GM18511 (cell line): ENCODE results near the gene C6orf62.
"Not testable (repeated sequence)": the region's sequence is repeated elsewhere in the genome, so short reads cannot be mapped to it uniquely, and the experiment has no call there.

Source experiments
- ATAC-seq: cut with Tn5 transposase; IDR thresholded peaks from one replicate; pipeline ENCODE4 v1.9.1; 2021; ENCODE audit warnings: mild to moderate bottlenecking, moderate library complexity; ENCODE audit not compliant: unreplicated experiment

Gene C6orf62

DNA sequence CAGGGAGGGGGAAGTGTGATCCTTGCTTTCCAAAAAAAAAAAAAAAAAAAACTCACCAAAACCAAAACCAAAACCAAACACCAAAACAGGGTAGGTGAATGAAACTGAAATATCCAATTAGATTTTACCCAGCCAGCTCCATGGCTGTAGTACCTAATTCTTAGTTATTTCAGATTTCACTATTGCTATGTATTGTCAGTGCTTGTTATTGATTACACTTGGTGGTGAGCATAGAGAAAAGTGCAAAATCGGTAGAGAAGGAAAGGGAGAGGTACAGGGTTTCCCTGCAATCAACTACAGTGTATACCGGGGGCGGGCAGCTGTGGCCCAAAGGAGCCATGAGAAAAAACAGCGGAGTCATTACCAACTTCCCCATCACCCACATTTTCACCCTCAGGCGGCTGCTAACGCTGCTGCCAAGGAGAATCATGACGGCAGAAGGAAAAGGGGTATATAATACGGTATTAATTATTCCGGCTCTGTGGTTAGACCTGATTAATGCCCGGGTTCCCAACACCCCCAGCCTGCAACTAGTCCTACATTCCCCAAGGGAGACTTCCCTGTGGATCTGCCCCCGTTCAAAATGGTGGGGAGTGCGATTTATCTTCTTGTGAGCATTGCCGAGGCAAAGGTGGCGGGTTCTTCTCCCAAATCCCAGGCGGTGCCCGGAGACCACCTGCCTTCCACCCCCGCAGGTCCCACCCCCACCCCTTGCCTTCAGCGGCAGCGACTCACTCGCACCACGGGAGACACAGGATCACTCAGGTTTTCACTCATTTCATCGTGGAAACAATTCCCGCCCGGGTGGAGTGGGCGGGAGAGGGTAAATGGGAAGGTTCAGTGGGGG is at the start of gene C6orf62:
TSS of gene C6orf62 (minus strand) at position 30 of the 847 bp plus-strand sequence. CDS start 486 bp downstream, outside the sequence.
- ATAC-seq, result peak; percentile 21

DNA sequence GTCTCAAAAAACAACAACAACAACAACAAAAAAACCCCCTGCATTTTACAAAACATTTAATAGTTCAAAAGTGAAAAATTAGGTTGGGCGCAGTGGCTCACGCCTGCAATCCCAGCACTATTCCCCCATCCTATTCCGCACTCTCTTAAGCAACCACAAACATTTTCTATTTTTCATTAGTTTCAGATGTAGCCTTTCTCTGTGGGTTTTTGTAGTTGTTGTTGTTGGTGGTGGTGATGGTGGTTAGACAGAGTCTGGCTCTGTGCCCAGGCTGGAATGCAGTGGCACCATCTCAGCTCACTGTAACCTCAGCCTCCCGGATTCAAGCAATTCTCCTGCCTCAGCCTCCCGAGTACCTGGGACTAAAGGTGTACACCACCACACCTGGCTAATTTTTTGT is 49.4 kb upstream of the C6orf62 start:
- no peak for ATAC-seq

GRCh38 chr6:24766680-24767462 is 47.9 kb upstream of the C6orf62 start:
- ATAC-seq, result peak; percentile 80

- not testable (repeated sequence) for ATAC-seq
These were observed 47.0 kb upstream of the C6orf62 start for GRCh38 chr6:24765968-24766367.

DNA sequence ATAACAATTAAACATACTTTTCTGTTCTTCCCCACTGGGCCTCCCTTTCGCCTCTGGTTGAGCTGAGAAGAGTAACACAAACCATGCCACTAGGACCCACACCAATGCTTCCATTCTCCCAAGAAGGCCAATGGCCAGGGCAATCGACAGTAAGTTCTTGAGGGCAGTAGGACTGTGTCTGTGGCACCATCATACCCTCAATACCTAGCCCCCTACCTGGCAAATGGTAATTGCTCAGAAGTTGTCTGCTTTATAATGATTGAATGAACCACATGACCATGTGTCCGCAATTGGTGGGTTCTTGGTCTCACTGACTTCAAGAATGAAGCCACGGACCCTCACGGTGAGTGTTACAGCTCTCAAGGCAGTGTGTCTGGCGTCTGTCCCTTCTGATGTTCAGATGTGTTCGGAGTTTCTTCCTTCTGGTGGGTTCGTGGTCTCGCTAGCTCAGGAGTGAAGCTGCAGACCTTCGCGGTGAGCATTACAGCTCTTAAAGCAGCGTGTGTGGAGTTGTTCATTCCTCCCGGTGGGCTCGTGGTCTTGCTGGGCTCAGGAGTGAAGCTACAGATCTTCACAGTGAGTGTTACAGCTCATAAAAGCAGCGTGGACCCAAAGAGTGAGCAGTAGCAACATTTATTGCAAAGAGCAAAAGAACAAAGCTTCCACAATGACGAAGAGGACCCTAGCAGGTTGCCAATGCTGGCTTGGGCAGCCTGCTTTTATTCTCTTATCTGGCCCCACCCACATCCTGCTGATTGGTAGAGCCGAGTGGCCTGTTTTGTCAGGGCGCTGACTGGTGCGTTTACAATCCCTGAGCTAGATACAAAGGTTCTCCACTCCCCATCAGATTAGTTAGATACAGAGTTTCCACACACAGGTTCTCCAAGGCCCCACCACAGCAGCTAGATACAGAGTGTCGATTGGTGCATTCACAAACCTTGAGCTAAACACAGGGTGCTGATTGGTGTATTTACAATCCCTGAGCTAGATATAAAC is 46.2 kb upstream of the C6orf62 start:
- not testable (repeated sequence) for ATAC-seq

GRCh38 chr6:24763578-24763977 is 44.6 kb upstream of the C6orf62 start:
- ATAC-seq, result no peak

- ATAC-seq, result peak; percentile 45
These were observed 42.9 kb upstream of the C6orf62 start for GRCh38 chr6:24761851-24762250.

- peak; percentile 39 for ATAC-seq
These were observed 42.4 kb upstream of the C6orf62 start for GRCh38 chr6:24761193-24761835.

DNA sequence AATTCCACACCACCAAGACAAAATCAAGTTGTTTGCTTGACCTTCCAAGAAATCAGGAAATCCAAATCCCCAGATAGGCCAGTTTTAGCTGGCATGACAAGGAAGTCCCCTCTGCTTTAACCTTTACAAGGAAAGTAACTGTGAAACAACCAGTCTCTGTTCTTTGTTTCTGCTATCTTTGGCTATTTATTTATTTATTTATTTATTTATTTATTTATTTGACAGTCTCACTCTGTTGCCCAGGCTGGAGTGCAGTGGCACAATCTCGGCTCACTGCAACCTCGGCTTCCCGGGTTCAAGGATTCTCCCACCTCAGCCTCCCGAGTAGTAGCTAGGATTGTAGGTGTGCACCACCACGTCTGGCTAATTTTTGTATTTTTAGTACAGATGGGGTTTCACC is 41.3 kb upstream of the C6orf62 start:
- no peak for ATAC-seq

DNA sequence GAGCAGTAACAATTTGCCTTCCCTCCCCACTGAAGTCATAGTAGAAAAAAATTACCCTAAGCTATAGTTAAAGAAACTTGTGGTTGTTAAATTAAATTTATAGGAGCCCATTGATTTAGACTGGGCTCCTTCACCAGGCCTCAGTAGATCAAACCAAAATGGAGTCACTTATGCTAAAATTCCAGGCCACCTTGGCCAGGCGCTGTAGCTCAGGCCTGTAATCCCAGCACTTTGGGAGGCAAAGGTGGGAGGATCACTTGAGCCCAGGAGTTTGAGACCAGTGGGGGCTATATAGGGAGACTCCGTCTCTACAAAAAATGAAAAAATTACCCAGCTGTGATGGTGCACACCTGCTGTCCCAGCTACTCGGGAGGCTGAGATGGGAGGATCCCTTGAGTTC is 40.8 kb upstream of the C6orf62 start:
- no peak for ATAC-seq

DNA sequence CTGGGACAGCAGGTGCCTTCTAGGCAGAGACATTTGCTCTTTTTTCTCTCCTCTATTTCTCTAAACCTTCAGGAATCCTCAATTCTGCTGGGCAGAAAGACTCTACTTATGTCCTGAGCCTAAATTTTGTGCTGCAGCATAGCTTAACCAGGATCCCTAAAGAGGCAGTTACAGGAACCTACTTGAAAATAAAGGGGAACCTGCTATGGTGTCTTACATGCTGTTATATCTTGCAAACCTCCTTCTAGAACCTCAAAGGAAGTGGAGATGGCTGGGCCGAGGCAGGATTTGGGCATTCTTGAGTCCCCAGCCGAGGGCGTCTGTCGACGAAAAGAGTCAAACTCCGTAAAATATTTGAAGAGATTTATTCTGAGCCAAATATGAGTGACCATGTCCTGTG is 38.7 kb upstream of the C6orf62 start:
- ATAC-seq, result no peak

DNA sequence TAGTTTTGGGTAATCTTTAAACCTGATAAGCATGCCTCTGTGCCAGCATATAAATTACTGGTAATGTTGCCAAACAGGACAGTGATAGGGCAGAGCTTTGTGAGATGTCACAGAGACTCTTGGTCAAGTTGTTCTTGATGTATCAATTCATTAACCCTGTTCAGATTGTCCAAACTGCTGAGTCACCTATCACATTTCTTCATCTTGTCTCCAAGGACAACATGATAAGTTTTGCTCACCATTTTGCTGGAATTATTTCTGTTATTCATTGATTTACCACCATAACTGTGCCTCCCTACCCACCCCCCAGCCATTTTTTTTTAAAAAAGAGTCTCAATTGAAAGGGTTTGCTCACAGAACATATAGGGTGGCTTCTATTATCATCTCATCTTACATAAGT is 36.3 kb upstream of the C6orf62 start:
- ATAC-seq, result no peak

GRCh38 chr6:24754378-24754777 is 35.4 kb upstream of the C6orf62 start:
- ATAC-seq, result not testable (repeated sequence)

GRCh38 chr6:24753545-24753944 is 34.6 kb upstream of the C6orf62 start:
- no peak for ATAC-seq

DNA sequence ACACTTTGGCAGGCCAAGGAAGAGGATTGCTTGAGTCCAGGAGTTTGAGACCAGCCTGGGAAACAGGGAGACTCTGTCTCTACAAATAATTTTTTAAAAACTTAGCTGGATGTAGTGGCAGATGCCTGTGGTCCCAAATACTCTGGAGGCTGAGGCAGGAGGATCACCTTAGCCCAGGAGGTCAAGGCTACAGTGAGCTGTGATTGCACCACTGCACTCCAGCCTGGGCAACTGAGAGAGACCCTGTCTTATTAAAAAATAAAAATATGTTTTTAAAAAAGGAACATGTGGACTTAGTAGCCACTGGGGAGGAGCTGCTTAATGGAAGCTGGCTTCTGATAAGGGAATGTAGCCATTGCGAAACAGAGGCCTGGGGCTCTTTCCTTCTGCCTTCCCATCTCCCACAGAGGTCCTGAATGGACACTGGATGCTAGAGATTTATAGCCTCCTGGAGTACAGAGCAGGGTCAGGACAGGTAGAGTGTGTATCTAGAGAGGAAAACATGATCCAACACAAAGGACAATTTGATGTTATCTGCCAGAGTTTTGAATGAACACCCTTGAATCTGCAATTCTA is 34.1 kb upstream of the C6orf62 start:
- ATAC-seq, result no peak

DNA sequence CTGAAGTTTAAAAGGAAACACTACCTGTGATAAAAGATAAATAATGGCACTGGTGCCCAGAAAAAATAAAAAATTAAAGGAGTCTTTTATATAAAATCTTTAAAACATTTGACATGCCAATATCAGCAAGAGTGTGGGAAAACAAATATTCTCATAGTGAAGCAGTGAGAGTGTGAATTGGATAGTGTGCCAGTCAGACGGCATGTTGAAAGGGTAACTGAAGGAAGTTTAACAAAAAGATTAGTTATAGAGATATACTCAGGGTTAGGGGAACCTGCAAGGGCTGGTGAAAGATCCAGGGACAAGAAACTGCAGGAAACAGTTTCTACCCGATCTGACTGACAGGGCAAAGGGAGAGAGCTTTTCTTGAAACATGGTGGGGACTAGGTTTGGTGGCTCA is 33.5 kb upstream of the C6orf62 start:
- no peak for ATAC-seq

- not testable (repeated sequence) for ATAC-seq
These were observed 31.9 kb upstream of the C6orf62 start for GRCh38 chr6:24750878-24751277.

- no peak for ATAC-seq
These were observed 30.3 kb upstream of the C6orf62 start for GRCh38 chr6:24749297-24749696.

- no peak for ATAC-seq
These were observed 26.0 kb upstream of the C6orf62 start for GRCh38 chr6:24744911-24745310.

GRCh38 chr6:24743944-24744335 is 25.0 kb upstream of the C6orf62 start:
- peak; percentile 48 for ATAC-seq
